ENCODE measurements around the gene KLHL17. TPM values are rescaled to one million over a fixed set of nuclear protein-coding genes. Genes with fewer than 3 reads are reported as not detected.

Gene KLHL17
- polyA plus RNA-seq, 2 of the 4 experiments (the other 2 are of a cell fraction), result 5.7 to 21.6 TPM

GRCh38 chr1:999725-1000356 is 39.5 kb downstream of the KLHL17 start, which contains the start of gene HES4:
Gene HES4, minus strand, starts transcription at chr1:1000097. Its CDS starts 124 bp downstream, at chr1:999973.
- POLR2A ChIA-PET, result interaction anchor here (0.6 to 1.0 kb wide), 2 partner anchors 60 to 83 kb away, joined by 3 read pairs; no protein-coding TSS in a partner anchor
- TF ChIP-seq MAX (IDR thresholded peaks at IDR 0.05) (no peak), RAD21 (conservative IDR thresholded peaks at IDR 0.05 in 1 of 2, IDR thresholded peaks at IDR 0.05 in 1 of 2) (no peak), GATA3 (IDR thresholded peaks at IDR 0.05; ENCODE audit: borderline replicate concordance) (no peak), CEBPB (IDR thresholded peaks at IDR 0.05) (no peak), POLR2A (IDR thresholded peaks at IDR 0.05; ENCODE audit: low read length) (peak; percentile 86), JUNB (IDR thresholded peaks at IDR 0.05) (no peak), MAFK (IDR thresholded peaks at IDR 0.05; ENCODE audit: partially characterized antibody) (no peak), MAZ (IDR thresholded peaks at IDR 0.05; ENCODE audit: borderline replicate concordance, low read depth, low read length) (no peak), RNF2 (IDR thresholded peaks at IDR 0.05; ENCODE audit: borderline replicate concordance, low read depth) (no peak), REST (IDR thresholded peaks at IDR 0.05) (no peak), E2F6 (IDR thresholded peaks at IDR 0.05; ENCODE audit: borderline replicate concordance, low read depth) (peak; percentile 35; the same call in 1 of the 2 replicates), RCOR1 (IDR thresholded peaks at IDR 0.05; ENCODE audit: low read depth, low read length) (no peak), HMGXB4 (CRISPR knock-in tag; IDR thresholded peaks at IDR 0.05; ENCODE audit: borderline replicate concordance) (no peak), POLR2AphosphoS2 (conservative IDR thresholded peaks at IDR 0.05; ENCODE audit: low read length) (no peak), NFE2L2 (conservative IDR thresholded peaks at IDR 0.05; ENCODE audit: low read length) (no peak), ZNF302 (CRISPR knock-in tag; IDR thresholded peaks at IDR 0.05) (no peak), SMC3 (IDR thresholded peaks at IDR 0.05) (no peak), CHD4 (IDR thresholded peaks at IDR 0.05; ENCODE audit: borderline replicate concordance) (no peak), BHLHE40 (IDR thresholded peaks at IDR 0.05; ENCODE audit: low read depth, low read length) (no peak), CBX8 (IDR thresholded peaks at IDR 0.05) (no peak), PBX3 (IDR thresholded peaks at IDR 0.05) (0 out of 2 replicates have a peak, but pooled peaks have one; percentile 26), ATOH8 (CRISPR knock-in tag; IDR thresholded peaks at IDR 0.05; ENCODE audit: low read depth) (no peak), PHF8 (IDR thresholded peaks at IDR 0.05; ENCODE audit: borderline replicate concordance, low read depth) (peak; percentile 27; the same call in 1 of the 2 replicates), NPAS2 (CRISPR knock-in tag; IDR thresholded peaks at IDR 0.05; ENCODE audit: borderline replicate concordance) (no peak), HEYL (CRISPR knock-in tag; IDR thresholded peaks at IDR 0.05) (no peak), TP53 (CRISPR knock-in tag; IDR thresholded peaks at IDR 0.05) (0 out of 2 replicates have a peak, but pooled peaks have one; percentile 9), FOXS1 (CRISPR knock-in tag; IDR thresholded peaks at IDR 0.05) (no peak), CHD2 (IDR thresholded peaks at IDR 0.05; ENCODE audit: low read length, partially characterized antibody) (no peak), KDM1A (IDR thresholded peaks at IDR 0.05; ENCODE audit: low read depth) (no peak), HOXB5 (CRISPR knock-in tag; IDR thresholded peaks at IDR 0.05) (peak; percentile 38; the same call in 1 of the 2 replicates)
- ATAC-seq (peak; percentile 51 to 52), DNase-seq (ENCODE audit: low read depth in 1 of 2, low spot score in 1 of 2) (peak in 1 of 2 experiments; percentile 92), FAIRE-seq (no peak)
- Histone ChIP-seq H3K4me2 (peak within 1 kb of the TSS; percentile 95), H3K4me1 (peaks cover 17% of the 10 kb centered on the region), H3K4me3 (peak within 1 kb of the TSS; percentile 77), H3K9me3 (no peaks in the 10 kb centered on the region), H3K27ac (peak within 1 kb of the TSS; percentile 97 to 100)
- CTCF ChIA-PET, result interaction anchor here (0.7 to 4.3 kb wide), 5 partner anchors 10 to 122 kb away, joined by 3 to 33 read pairs (median 4); no protein-coding TSS in a partner anchor
- WGBS (ENCODE audit: missing lambda C conversion rate), result 0% methylated on average over 7 of the region's 95 CpGs
